Esophagus muscularis mucosa (tissue), 4 donors: ENCODE results near the gene NBDY. TPM values are rescaled to one million over a fixed set of nuclear protein-coding genes. Genes with fewer than 3 reads are reported as not detected.

ENCODE experiments used
- DNase-seq: peaks from one replicate; pipeline ENCODE4 v3.0.0-alpha.2; 2017; ENCODE audit errors: extremely low spot score
- H3K27ac ChIP-seq, 4 donors: fragments of 200-600 bp; sonication (generic); replicated peaks in 1 of 4; 1 replicate in 3 of 4; 2 replicates in 1 of 4; pipeline ENCODE4 v1.5.1; 2016 to 2019; ENCODE audit warnings: mild to moderate bottlenecking in 1 of 4
- H3K27me3 ChIP-seq, 4 donors: fragments of 200-600 bp; sonication (generic); one replicate each; pipeline versions ENCODE4 v1.5.1 to v1.6.0; 2016 to 2019
- H3K36me3 ChIP-seq, 4 donors: fragments of 200-600 bp; sonication (generic); one replicate each; pipeline ENCODE4 v1.5.1; 2016 to 2019
- H3K4me1 ChIP-seq, 4 donors: fragments of 200-600 bp; sonication (generic); one replicate each; pipeline ENCODE4 v1.5.1; 2016 to 2019
- H3K4me3 ChIP-seq, 4 donors: fragments of 200-600 bp; sonication (generic); 1 replicate in 2 of 4; 2 replicates in 2 of 4; pipeline ENCODE4 v1.5.1; 2016 to 2019; ENCODE audit warnings: mild to moderate bottlenecking in 4 of 4, moderate library complexity in 1 of 4
- H3K9me3 ChIP-seq, 4 donors: fragments of 200-600 bp; sonication (generic); 1 replicate in 3 of 4; 2 replicates in 1 of 4; pipeline ENCODE4 v1.5.1; 2016 to 2019
- EP300 ChIP-seq: sonication (generic); formaldehyde crosslinking; IDR thresholded peaks from one replicate; pipeline ENCODE4 v1.6.1; 2017; ENCODE audit warnings: antibody characterized with exemption
- POLR2A ChIP-seq: fragments of 450-650 bp; IDR thresholded peaks from one replicate; pipeline ENCODE4 v1.6.1; 2017; ENCODE audit warnings: antibody characterized with exemption, moderate library complexity, mild to moderate bottlenecking, low read depth
- POLR2AphosphoS5 ChIP-seq, 2 donors: sonication (generic); formaldehyde crosslinking; IDR thresholded peaks; one replicate each; pipeline ENCODE4 v1.6.1; 2017; ENCODE audit warnings: antibody characterized with exemption in 2 of 2
- WGBS: methylation state at CpG from one replicate; pipeline ENCODE4 v1.1.5; 2018; 5-methylcytosine and 5-hydroxymethylcytosine counted together
- intact Hi-C: fragments of 100-400 bp; cut with DNase I; formaldehyde crosslinking; loops from one replicate; pipeline ENCODE4 v1.15.1; 2023
- total RNA-seq, 4 donors: library from RNA; depleted of rRNA; stranded (reverse); fragments of >200 nt; gene quantifications; one replicate each; pipeline versions ENCODE4 v1.1.0 to v1.2.1, GENCODE V29; 2016
- TF ChIP-seq, protein P1 (sequence below), 3 experiments: fragments of 200-600 bp in 2 of 3; fragments of 450-650 bp in 1 of 3; sonication (generic) in 2 of 3; IDR thresholded peaks; one replicate each; pipeline ENCODE4 v1.5.1; 2017 to 2019; ENCODE audit warnings: antibody characterized with exemption in 3 of 3, mild to moderate bottlenecking in 2 of 3, moderate library complexity in 1 of 3

NBDY gene
- total RNA-seq, 4 donors from 2014 or later, result 11.8 to 19.4 (median 18.7) TPM

DNA sequence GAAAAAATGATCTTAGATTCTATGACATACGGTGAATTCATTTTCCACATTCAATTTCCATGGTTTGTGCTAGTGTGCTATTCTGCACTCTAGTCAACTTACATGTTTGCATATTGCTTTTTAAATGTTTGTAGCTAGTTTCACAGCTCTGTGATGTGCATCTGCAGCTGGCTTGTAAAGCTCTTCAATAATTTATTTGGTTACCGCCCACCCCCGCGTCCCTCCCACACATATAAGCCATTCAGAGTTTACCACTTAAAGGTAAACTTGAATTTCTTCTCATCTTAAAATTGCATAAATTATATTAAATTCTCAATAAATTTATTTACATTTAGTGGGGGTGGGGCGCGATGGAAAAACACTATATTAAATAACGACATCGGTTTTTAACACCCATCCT lies 291 bp upstream of the NBDY start:
- intact Hi-C loops, result loop anchor here (5.0 kb wide), 1 partner anchor 166 kb away; the partner anchor contains the start of gene UBQLN2

DNA sequence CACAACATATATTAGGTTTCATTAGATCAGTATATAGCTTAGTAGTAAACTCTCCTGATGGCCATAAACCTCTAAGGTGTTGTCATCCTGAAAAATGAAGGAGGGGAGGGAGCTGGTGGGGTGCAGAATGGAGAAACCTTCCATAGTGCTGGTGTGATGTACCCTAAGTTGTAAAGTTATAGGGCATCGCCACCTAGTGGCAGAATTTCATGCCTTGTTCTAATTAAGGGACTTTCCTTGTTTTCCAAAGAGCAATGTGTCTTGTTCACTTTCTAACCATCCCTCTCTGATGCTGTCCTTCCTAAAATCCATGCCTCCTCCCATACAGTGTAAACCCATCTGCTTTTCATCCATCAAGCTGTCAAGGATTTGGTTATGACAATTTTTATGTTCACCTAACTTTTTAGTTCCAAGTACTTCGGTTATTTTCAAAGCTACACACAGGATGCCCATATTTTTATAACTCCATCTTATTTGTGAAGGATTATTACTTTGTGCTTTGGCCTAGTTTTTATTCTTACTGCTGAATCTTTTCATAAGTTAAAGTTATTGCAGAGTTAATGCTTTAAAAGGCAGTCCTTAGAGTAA lies 4.5 kb downstream of the NBDY start:
- 46% methylated on average over 2 of the region's 2 CpGs for WGBS
- Histone ChIP-seq H3K4me3 (no peak overlapping the region), H3K27me3 (no peaks in the 10 kb centered on the region), H3K36me3 (peaks cover 0 to 4% (median 0%) of the 10 kb centered on the region in 4 donors), H3K4me1 (peaks cover under 1 to 18% (median 15%) of the 10 kb centered on the region in 4 donors), H3K27ac (no peak overlapping the region), H3K9me3 (no peaks in the 10 kb centered on the region)
- no peak for TF ChIP-seq POLR2AphosphoS5 (IDR thresholded peaks at IDR 0.05)
- TF ChIP-seq, protein P1, sequence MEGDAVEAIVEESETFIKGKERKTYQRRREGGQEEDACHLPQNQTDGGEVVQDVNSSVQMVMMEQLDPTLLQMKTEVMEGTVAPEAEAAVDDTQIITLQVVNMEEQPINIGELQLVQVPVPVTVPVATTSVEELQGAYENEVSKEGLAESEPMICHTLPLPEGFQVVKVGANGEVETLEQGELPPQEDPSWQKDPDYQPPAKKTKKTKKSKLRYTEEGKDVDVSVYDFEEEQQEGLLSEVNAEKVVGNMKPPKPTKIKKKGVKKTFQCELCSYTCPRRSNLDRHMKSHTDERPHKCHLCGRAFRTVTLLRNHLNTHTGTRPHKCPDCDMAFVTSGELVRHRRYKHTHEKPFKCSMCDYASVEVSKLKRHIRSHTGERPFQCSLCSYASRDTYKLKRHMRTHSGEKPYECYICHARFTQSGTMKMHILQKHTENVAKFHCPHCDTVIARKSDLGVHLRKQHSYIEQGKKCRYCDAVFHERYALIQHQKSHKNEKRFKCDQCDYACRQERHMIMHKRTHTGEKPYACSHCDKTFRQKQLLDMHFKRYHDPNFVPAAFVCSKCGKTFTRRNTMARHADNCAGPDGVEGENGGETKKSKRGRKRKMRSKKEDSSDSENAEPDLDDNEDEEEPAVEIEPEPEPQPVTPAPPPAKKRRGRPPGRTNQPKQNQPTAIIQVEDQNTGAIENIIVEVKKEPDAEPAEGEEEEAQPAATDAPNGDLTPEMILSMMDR (IDR thresholded peaks at IDR 0.05), result peak; percentile 45 to 75 (median 57)
- intact Hi-C loops, result no loop called here
- DNase-seq, result no peak

More for the DNA sequence above, 291 bp upstream of the NBDY start:
- TF ChIP-seq, protein P1 (IDR thresholded peaks at IDR 0.05), result no peak
- TF ChIP-seq POLR2A (no peak), POLR2AphosphoS5 (IDR thresholded peaks at IDR 0.05) (no peak), EP300 (no peak)
- H3K27me3 ChIP-seq, result no peaks in the 10 kb centered on the region
- peaks cover 0 to 22% (median 15%) of the 10 kb centered on the region in 4 donors for H3K4me1 ChIP-seq
- H3K4me3 ChIP-seq, result peak overlapping the region; percentile 56 to 70 (median 64)
- 24% methylated on average over 8 of the region's 8 CpGs for WGBS
- no peaks in the 10 kb centered on the region for H3K9me3 ChIP-seq
- DNase-seq, result no peak
- no peaks in the 10 kb centered on the region for H3K36me3 ChIP-seq
- peak overlapping the region; percentile 73 to 83 (median 76) for H3K27ac ChIP-seq

DNA sequence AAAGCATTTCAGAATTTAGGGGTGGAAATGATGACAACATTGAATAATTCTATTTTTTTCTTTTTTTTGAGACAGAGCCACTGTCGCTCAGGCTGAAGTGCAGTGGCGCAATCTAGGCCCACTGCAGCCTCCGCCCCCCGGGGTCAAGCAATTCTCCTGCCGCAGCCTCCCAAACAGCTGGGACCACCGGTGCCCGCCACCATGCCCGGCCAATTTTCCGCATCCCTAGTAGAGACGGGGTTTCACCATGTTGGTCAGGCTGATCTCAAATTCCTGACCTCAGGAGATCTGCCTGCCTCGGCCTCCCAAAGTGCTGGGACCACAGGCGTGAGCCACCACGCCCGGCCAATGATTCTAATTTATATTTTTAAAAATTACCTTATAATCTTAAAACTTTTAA lies 7.2 kb downstream of the NBDY start:
- peaks cover 0 to 4% (median 0%) of the 10 kb centered on the region in 4 donors for H3K36me3 ChIP-seq
- WGBS, result 93% methylated on average over 12 of the region's 14 CpGs
- intact Hi-C loops, result no loop called here
- DNase-seq, result no peak
- no peaks in the 10 kb centered on the region for H3K9me3 ChIP-seq
- TF ChIP-seq, protein P1 (IDR thresholded peaks at IDR 0.05), result no peak
- TF ChIP-seq EP300 (no peak), POLR2AphosphoS5 (IDR thresholded peaks at IDR 0.05) (no peak), POLR2A (no peak)
- H3K4me1 ChIP-seq, result peaks cover 3 to 11% (median 5%) of the 10 kb centered on the region in 4 donors
- no peaks in the 10 kb centered on the region for H3K27me3 ChIP-seq
- no peak overlapping the region for H3K27ac ChIP-seq
- H3K4me3 ChIP-seq, result no peak overlapping the region

DNA sequence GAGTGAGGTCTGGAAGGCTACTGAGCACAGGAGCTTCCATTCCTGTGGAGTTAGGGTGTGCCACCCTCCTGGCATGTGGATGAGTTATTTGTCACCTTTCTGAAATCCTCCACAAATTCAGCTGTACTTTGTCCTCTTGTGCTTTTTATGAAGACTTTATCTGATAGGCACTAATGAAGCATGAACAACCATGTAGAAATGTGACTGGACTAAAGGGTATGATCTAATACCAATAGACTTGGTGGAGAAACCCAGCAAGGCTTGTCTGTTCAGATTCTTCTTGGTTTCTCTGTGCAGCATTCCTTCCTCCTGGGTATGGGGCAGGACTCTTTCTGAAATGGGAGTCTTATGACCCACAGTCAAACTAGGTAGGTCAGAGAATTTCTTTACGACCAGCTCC lies 9.6 kb downstream of the NBDY start:
- no peaks in the 10 kb centered on the region for H3K27me3 ChIP-seq
- DNase-seq, result no peak
- H3K4me3 ChIP-seq, result no peak overlapping the region
- peaks cover 0 to 3% (median under 1%) of the 10 kb centered on the region in 4 donors for H3K4me1 ChIP-seq
- peaks cover 0 to 7% (median 3%) of the 10 kb centered on the region in 4 donors for H3K9me3 ChIP-seq
- H3K36me3 ChIP-seq, result peaks cover 0 to 4% (median 0%) of the 10 kb centered on the region in 4 donors
- 71% methylated on average over 1 of the region's 1 CpG for WGBS
- intact Hi-C loops, result no loop called here
- no peak overlapping the region for H3K27ac ChIP-seq
- no peak for TF ChIP-seq EP300
- TF ChIP-seq, protein P1 (IDR thresholded peaks at IDR 0.05), result no peak

DNA sequence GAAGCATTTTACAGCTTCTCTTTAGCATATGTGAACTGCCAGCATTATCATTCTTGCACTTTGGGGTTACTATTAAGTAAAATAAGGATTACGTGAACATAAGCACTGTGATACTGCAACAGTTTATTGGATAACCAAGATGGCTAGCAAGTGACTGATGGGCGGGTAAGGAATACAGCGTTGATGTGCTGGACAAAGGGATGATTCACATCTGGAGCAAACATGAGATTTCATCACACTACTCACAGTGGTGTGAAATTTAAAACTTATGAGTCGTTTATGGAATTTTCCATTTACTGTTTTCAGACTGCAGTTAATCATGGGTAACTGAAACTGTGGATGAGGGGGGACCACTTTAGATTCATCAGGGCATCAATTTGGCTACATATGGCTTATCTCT lies 16.0 kb downstream of the NBDY start:
- no peaks in the 10 kb centered on the region for H3K27me3 ChIP-seq
- no peaks in the 10 kb centered on the region for H3K36me3 ChIP-seq
- H3K4me3 ChIP-seq, result no peak overlapping the region
- no peak for TF ChIP-seq EP300
- no peak for TF ChIP-seq POLR2A
- no peak for TF ChIP-seq POLR2AphosphoS5 (IDR thresholded peaks at IDR 0.05)
- TF ChIP-seq, protein P1 (IDR thresholded peaks at IDR 0.05), result no peak
- WGBS, result 65% methylated on average over 4 of the region's 4 CpGs
- no peak for DNase-seq
- intact Hi-C loops, result no loop called here
- no peak overlapping the region for H3K27ac ChIP-seq
- H3K4me1 ChIP-seq, result no peaks in the 10 kb centered on the region
- H3K9me3 ChIP-seq, result peaks cover 0 to 7% (median 3%) of the 10 kb centered on the region in 4 donors
